K562 (cell line): ENCODE data around the gene PTGES3L. TPM values are rescaled to one million over a fixed set of nuclear protein-coding genes. Genes with fewer than 3 reads are reported as not detected.
A peak's percentile ranks its signal among the peaks of the same experiment; 100 is the strongest.

Experiments used
- ATAC-seq: fragments of 200-7000 bp; cut with Tn5 transposase; 3 replicates; pipeline ENCODE4 v1.9.1; 2020; ENCODE audit warnings: moderate library complexity
- BruUV-seq: library from RNA; stranded (reverse); fragments of 400-500 nt; replicated peaks from 2 replicates; lab custom pipeline; 2021; lab: Mats Ljungman, UMichigan
- CTCF ChIA-PET: fragments of 300-600 bp; formaldehyde crosslinking; extraction: SDS; loops from one replicate; lab custom pipeline; 2021; ENCODE audit warnings: low intra/inter-chr PET ratio; lab: Yijun Ruan, JAX
- POLR2A ChIA-PET: fragments of 300-600, 350-650 bp; sonication (Branson Sonifier 250); formaldehyde crosslinking; extraction: SDS; loops from one replicate; lab custom pipeline; 2021; ENCODE audit warnings: antibody characterized with exemption, inconsistent platforms; lab: Yijun Ruan, JAX
- DNase-seq, 4 experiments: peaks; one replicate each; pipeline versions ENCODE4 v3.0.0 to v3.0.0-alpha.2; 2011 to 2018; ENCODE audit warnings: low spot score in 3 of 4, mixed read lengths in 3 of 4; ENCODE audit errors: extremely low read depth in 1 of 4
- FAIRE-seq: peaks from 2 replicates; lab custom pipeline; 2011; peaks lifted over from hg19 to GRCh38; lab: Jason Lieb, UNC
- H2AFZ ChIP-seq: 2 replicates; pipeline ENCODE4 v1.6.0; 2011; ENCODE audit warnings: low read depth, low read length, control low read depth, inconsistent platforms
- H3K27ac ChIP-seq: fragments of 200-600 bp; 3 replicates; pipeline ENCODE4 v1.8.0; 2011; ENCODE audit warnings: low read depth, mild to moderate bottlenecking, control low read depth, inconsistent platforms, low read length, moderate library complexity, mixed read lengths; ENCODE audit errors: extremely low read depth
- H3K27me3 ChIP-seq, 2 experiments: fragments of 300-600 bp in 1 of 2; 2 replicates in 1 of 2; 3 replicates in 1 of 2; pipeline versions ENCODE4 v1.6.0 to v1.8.0; 2011; ENCODE audit warnings: inconsistent platforms in 2 of 2, low read length in 2 of 2, mild to moderate bottlenecking in 1 of 2, mixed read lengths in 1 of 2, moderate library complexity in 1 of 2; ENCODE audit not compliant: control insufficient read depth in 2 of 2, insufficient read depth in 2 of 2
- H3K36me3 ChIP-seq: fragments of 300-600 bp; 3 replicates; pipeline ENCODE4 v1.8.0; 2011; ENCODE audit warnings: mild to moderate bottlenecking, low read length, inconsistent platforms; ENCODE audit not compliant: control insufficient read depth, insufficient read depth
- H3K4me1 ChIP-seq, 2 experiments: fragments of 200-600 bp in 1 of 2; replicated peaks in 1 of 2; 2 replicates in 1 of 2; 3 replicates in 1 of 2; pipeline versions ENCODE4 v1.5.1 to v1.8.0; 2011; ENCODE audit warnings: inconsistent platforms in 2 of 2, low read length in 2 of 2, mild to moderate bottlenecking in 1 of 2, mixed read lengths in 1 of 2, moderate library complexity in 1 of 2; ENCODE audit not compliant: control insufficient read depth in 2 of 2, insufficient read depth in 2 of 2
- H3K4me2 ChIP-seq: 2 replicates; pipeline ENCODE4 v1.6.1; 2011; ENCODE audit warnings: low read length, control low read depth, inconsistent platforms, mixed read lengths; ENCODE audit not compliant: insufficient read depth
- H3K4me3 ChIP-seq: fragments of 200-600 bp; sonication (generic), shearing (Covaris generic); 2 replicates; pipeline ENCODE4 v1.5.1; 2016; ENCODE audit warnings: control low read depth, inconsistent platforms
- H3K79me2 ChIP-seq: fragments of 200-600 bp; 3 replicates; pipeline ENCODE4 v1.8.0; 2011; ENCODE audit warnings: low read length, inconsistent platforms; ENCODE audit not compliant: control insufficient read depth, insufficient read depth
- H3K9ac ChIP-seq, 2 experiments: 2 replicates each; pipeline versions ENCODE4 v1.6.0 to v1.6.1; 2011; ENCODE audit warnings: low read depth in 2 of 2, low read length in 2 of 2, control low read depth in 1 of 2, inconsistent platforms in 1 of 2, mild to moderate bottlenecking in 1 of 2, mixed read lengths in 1 of 2; ENCODE audit not compliant: insufficient read depth in 1 of 2
- H3K9me1 ChIP-seq: one replicate; pipeline ENCODE4 v1.6.0; 2011; ENCODE audit warnings: inconsistent platforms, mild to moderate bottlenecking, low read length, moderate library complexity; ENCODE audit not compliant: control insufficient read depth, insufficient read depth
- H3K9me3 ChIP-seq: replicated peaks from 2 replicates; pipeline ENCODE4 v1.5.1; 2011; ENCODE audit warnings: low read depth, low read length, inconsistent platforms; ENCODE audit not compliant: control insufficient read depth, insufficient read depth
- H4K20me1 ChIP-seq: replicated peaks from 2 replicates; pipeline ENCODE4 v1.6.1; 2011; ENCODE audit warnings: low read length, inconsistent platforms, mixed read lengths; ENCODE audit not compliant: control insufficient read depth, insufficient read depth
- ADNP ChIP-seq: fragments of 200-800 bp; sonication (Bioruptor generic); IDR thresholded peaks from 2 replicates; pipeline ENCODE4 v1.6.1; 2016; ENCODE audit warnings: missing genetic modification characterization, missing compliant biosample characterization
- CBX3 ChIP-seq, 2 experiments: IDR thresholded peaks; 1 replicate in 1 of 2; 2 replicates in 1 of 2; pipeline ENCODE4 v1.6.1; 2012; ENCODE audit warnings: inconsistent platforms in 2 of 2, low read length in 2 of 2, borderline replicate concordance in 1 of 2, control low read depth in 1 of 2
- JUNB ChIP-seq: fragments of 450-650 bp; formaldehyde crosslinking; conservative IDR thresholded peaks from 2 replicates; pipeline ENCODE4 v1.4.0; 2020; ENCODE audit warnings: mild to moderate bottlenecking
- KAT8 ChIP-seq: fragments of 450-650 bp; IDR thresholded peaks from 2 replicates; pipeline ENCODE4 v1.6.1; 2016; ENCODE audit warnings: low read depth, mild to moderate bottlenecking
- LARP7 ChIP-seq: fragments of 450-650 bp; IDR thresholded peaks from 2 replicates; pipeline ENCODE4 v1.6.1; 2016
- NCOR1 ChIP-seq: fragments of 450-650 bp; IDR thresholded peaks from 2 replicates; pipeline ENCODE4 v1.6.1; 2016; ENCODE audit warnings: mild to moderate bottlenecking, moderate library complexity
- POU5F1 ChIP-seq: fragments of 150-350 bp; IDR thresholded peaks from 2 replicates; pipeline ENCODE4 v1.6.1; 2014; ENCODE audit warnings: borderline replicate concordance, low read length, low read depth, mild to moderate bottlenecking; ENCODE audit not compliant: partially characterized antibody
- SRSF9 ChIP-seq: fragments of 200-400 bp; formaldehyde crosslinking; IDR thresholded peaks from 2 replicates; pipeline ENCODE4 v1.6.1; 2017; ENCODE audit warnings: low read depth, low read length, borderline replicate concordance
- SUPT5H ChIP-seq: fragments of 450-650 bp; IDR thresholded peaks from 2 replicates; pipeline ENCODE4 v1.6.1; 2016
- THRAP3 ChIP-seq: fragments of 450-650 bp; IDR thresholded peaks from 2 replicates; pipeline ENCODE4 v1.6.1; 2016; ENCODE audit warnings: mild to moderate bottlenecking, inconsistent platforms, borderline replicate concordance
- ZNF778 ChIP-seq: fragments of 450-650 bp; formaldehyde crosslinking; IDR thresholded peaks from 2 replicates; pipeline ENCODE4 v1.4.0; 2020; ENCODE audit warnings: mild to moderate bottlenecking, moderate library complexity
- ZNF79 ChIP-seq: fragments of 250-450 bp; sonication (Bioruptor Pico); IDR thresholded peaks from 2 replicates; pipeline ENCODE4 v1.4.0; 2020; ENCODE audit warnings: low read depth, mild to moderate bottlenecking, moderate library complexity
- WGBS: fragments of 100-300 bp; shearing (Covaris generic); methylation state at CpG from one replicate; pipeline ENCODE4 v1.1.6; 2016; ENCODE audit warnings: low coverage, mixed read lengths; ENCODE audit not compliant: insufficient coverage; ENCODE audit errors: missing lambda C conversion rate; 5-methylcytosine and 5-hydroxymethylcytosine counted together
- in situ Hi-C: fragments of 300-500 bp; cut with MboI; formaldehyde crosslinking; loops from 4 replicates; pipeline ENCODE4 v1.15.0; 2018; ENCODE audit warnings: inconsistent platforms, mixed read lengths
- intact Hi-C: fragments of 100-400 bp; cut with micrococcal nuclease; formaldehyde crosslinking; loops from 2 replicates; pipeline ENCODE4 v1.14.2; 2022
- polyA plus RNA-seq, 8 experiments: library from polyadenylated mRNA; depleted of rRNA in 4 of 8; stranded (reverse) in 5 of 8; unstranded in 3 of 8; fragments of >200 nt; fragmentation: Nextera tagmentation in 2 of 8; fragmentation: Illumina TruSeq in 1 of 8; extraction: Ambion mirVana in 2 of 8; extraction: Trizol in 1 of 8; gene quantifications; 2 replicates each; pipeline versions ENCODE4 v1.2.1 to v1.2.3, GENCODE V29; 2011 to 2014; ENCODE audit warnings: inconsistent platforms in 1 of 8, missing spikeins in 1 of 8
- total RNA-seq, 7 experiments: library from RNA; depleted of rRNA in 6 of 7; stranded (reverse); fragments of >200 nt in 6 of 7; fragmentation: Illumina TruSeq in 2 of 7; extraction: Trizol in 2 of 7; gene quantifications; 2 replicates each; pipeline versions ENCODE4 v1.2.1 to v1.2.3, GENCODE V29; 2011 to 2021; ENCODE audit warnings: low replicate concordance in 1 of 7
- TF ChIP-seq, protein P1 (sequence below): sonication (generic); formaldehyde crosslinking; IDR thresholded peaks from 2 replicates; pipeline ENCODE4 v1.8.1; 2023; ENCODE audit warnings: mild to moderate bottlenecking, missing genetic modification reagents
- TF ChIP-seq, protein P2 (sequence below): sonication (generic); formaldehyde crosslinking; IDR thresholded peaks from 2 replicates; pipeline ENCODE4 v1.8.1; 2023; ENCODE audit warnings: mild to moderate bottlenecking, missing genetic modification reagents
- TF ChIP-seq, protein P3 (sequence below): IDR thresholded peaks from 2 replicates; pipeline ENCODE4 v1.6.1; 2011; ENCODE audit warnings: borderline replicate concordance, low read depth, mild to moderate bottlenecking, moderate library complexity, low read length; ENCODE audit not compliant: insufficient read depth, poor library complexity, severe bottlenecking

The PTGES3L gene
- total and polyA plus RNA-seq, 9 of the 15 experiments (the other 6 are each of a cell fraction or from before 2014, with no cell fraction given) = 6.0 to 16.0 (median 9.6) TPM

DNA sequence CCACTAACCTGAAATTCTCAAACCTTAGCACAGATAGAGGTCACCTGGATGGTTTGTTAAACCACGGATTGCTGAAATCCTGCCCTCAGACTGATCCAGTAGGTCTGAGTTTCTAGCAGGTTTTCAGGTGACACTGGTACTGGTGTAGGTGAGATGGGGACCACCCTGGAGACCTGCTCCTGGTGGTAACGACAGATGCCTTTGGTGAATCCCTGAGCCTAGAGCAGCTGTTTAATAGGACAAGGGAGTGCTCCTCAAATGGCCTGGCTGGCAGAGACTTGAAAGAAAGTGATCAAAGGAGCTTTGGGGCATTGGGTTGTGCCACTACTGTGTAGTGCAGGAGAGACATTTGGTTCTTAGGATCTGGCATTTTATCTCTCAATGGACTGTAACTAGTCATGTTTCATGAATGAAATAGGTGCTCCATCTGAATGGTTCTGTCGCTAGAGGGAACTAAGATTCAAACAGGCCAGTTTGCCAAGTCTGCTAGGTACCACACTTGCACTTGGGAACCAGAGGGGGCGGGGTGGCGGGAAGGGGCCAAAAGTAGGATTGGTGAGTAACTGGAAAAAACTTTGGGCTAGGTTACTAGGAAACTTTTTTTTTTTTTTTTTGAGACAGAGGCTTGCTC is 23.8 kb upstream of the PTGES3L start:
- peak; percentile 11 for ATAC-seq
- CTCF ChIA-PET = no interaction called here
- TF ChIP-seq, protein P1, sequence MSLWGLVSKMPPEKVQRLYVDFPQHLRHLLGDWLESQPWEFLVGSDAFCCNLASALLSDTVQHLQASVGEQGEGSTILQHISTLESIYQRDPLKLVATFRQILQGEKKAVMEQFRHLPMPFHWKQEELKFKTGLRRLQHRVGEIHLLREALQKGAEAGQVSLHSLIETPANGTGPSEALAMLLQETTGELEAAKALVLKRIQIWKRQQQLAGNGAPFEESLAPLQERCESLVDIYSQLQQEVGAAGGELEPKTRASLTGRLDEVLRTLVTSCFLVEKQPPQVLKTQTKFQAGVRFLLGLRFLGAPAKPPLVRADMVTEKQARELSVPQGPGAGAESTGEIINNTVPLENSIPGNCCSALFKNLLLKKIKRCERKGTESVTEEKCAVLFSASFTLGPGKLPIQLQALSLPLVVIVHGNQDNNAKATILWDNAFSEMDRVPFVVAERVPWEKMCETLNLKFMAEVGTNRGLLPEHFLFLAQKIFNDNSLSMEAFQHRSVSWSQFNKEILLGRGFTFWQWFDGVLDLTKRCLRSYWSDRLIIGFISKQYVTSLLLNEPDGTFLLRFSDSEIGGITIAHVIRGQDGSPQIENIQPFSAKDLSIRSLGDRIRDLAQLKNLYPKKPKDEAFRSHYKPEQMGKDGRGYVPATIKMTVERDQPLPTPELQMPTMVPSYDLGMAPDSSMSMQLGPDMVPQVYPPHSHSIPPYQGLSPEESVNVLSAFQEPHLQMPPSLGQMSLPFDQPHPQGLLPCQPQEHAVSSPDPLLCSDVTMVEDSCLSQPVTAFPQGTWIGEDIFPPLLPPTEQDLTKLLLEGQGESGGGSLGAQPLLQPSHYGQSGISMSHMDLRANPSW = no peak
- TF ChIP-seq NCOR1 (no peak), JUNB (CRISPR knock-in tag) (no peak), ADNP (tag) (no peak), ZNF778 (CRISPR knock-in tag) (no peak), SRSF9 (no peak), SUPT5H (peak; percentile 63; the same call in 1 of the 2 replicates), CBX3 (IDR thresholded peaks at IDR 0.05; ENCODE audit: borderline replicate concordance in 1 of 2, low read length in 2 of 2) (no peak), POU5F1 (no peak), KAT8 (no peak), ZNF79 (no peak), LARP7 (no peak), THRAP3 (no peak)
- TF ChIP-seq, protein P2, sequence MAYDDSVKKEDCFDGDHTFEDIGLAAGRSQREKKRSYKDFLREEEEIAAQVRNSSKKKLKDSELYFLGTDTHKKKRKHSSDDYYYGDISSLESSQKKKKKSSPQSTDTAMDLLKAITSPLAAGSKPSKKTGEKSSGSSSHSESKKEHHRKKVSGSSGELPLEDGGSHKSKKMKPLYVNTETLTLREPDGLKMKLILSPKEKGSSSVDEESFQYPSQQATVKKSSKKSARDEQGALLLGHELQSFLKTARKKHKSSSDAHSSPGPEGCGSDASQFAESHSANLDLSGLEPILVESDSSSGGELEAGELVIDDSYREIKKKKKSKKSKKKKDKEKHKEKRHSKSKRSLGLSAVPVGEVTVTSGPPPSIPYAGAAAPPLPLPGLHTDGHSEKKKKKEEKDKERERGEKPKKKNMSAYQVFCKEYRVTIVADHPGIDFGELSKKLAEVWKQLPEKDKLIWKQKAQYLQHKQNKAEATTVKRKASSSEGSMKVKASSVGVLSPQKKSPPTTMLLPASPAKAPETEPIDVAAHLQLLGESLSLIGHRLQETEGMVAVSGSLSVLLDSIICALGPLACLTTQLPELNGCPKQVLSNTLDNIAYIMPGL (CRISPR knock-in tag) = no peak
- TF ChIP-seq, protein P3, sequence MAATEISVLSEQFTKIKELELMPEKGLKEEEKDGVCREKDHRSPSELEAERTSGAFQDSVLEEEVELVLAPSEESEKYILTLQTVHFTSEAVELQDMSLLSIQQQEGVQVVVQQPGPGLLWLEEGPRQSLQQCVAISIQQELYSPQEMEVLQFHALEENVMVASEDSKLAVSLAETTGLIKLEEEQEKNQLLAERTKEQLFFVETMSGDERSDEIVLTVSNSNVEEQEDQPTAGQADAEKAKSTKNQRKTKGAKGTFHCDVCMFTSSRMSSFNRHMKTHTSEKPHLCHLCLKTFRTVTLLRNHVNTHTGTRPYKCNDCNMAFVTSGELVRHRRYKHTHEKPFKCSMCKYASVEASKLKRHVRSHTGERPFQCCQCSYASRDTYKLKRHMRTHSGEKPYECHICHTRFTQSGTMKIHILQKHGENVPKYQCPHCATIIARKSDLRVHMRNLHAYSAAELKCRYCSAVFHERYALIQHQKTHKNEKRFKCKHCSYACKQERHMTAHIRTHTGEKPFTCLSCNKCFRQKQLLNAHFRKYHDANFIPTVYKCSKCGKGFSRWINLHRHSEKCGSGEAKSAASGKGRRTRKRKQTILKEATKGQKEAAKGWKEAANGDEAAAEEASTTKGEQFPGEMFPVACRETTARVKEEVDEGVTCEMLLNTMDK = no peak

More for the DNA sequence above, 23.8 kb upstream of the PTGES3L start:
- Histone ChIP-seq H2AFZ (no peak overlapping the region), H3K4me1 (peaks cover 15 to 21% of the 10 kb centered on the region in 2 experiments; a peak in 4 of 5 replicates), H3K9me3 (no peaks in the 10 kb centered on the region), H3K27ac (no peak overlapping the region), H3K27me3 (no peaks in the 10 kb centered on the region), H3K79me2 (peaks cover 27% of the 10 kb centered on the region), H3K4me3 (no peak overlapping the region), H4K20me1 (peaks cover 9% of the 10 kb centered on the region), H3K36me3 (peaks cover 60% of the 10 kb centered on the region), H3K4me2 (no peak overlapping the region), H3K9me1 (no peaks in the 10 kb centered on the region), H3K9ac (no peak overlapping the region)
- 70% methylated on average over 5 of the region's 5 CpGs for WGBS
- intact Hi-C loops (no loop called here), in situ Hi-C loops (no loop called here)
- FAIRE-seq (no peak), DNase-seq (no peak)
- POLR2A ChIA-PET = interaction anchor here (1.2 to 1.8 kb wide), 2 partner anchors 21 to 312 kb away, joined by 3 to 7 read pairs; no protein-coding TSS in a partner anchor
- no TSS peak for BruUV-seq
